ENCODE measurements around the gene SLC35F3.
"Not testable (repeated sequence)": the region's sequence is repeated elsewhere in the genome, so short reads cannot be mapped to it uniquely, and the experiment has no call there.

SLC35F3 gene

GRCh38 chr1:234246638-234247116 lies 342.2 kb downstream of the SLC35F3 start:
- DNase-seq (ENCODE audit: low read depth in 3 of 3, low spot score in 1 of 3), result no peak

- not testable (repeated sequence) for DNase-seq (ENCODE audit: low read depth in 3 of 3, low spot score in 1 of 3)
Observed at GRCh38 chr1:234247746-234248145, 343.3 kb downstream of the SLC35F3 start.

- no peak for DNase-seq (ENCODE audit: low read depth in 3 of 3, low spot score in 1 of 3)
Observed at GRCh38 chr1:234250747-234251146, 346.3 kb downstream of the SLC35F3 start.

DNA sequence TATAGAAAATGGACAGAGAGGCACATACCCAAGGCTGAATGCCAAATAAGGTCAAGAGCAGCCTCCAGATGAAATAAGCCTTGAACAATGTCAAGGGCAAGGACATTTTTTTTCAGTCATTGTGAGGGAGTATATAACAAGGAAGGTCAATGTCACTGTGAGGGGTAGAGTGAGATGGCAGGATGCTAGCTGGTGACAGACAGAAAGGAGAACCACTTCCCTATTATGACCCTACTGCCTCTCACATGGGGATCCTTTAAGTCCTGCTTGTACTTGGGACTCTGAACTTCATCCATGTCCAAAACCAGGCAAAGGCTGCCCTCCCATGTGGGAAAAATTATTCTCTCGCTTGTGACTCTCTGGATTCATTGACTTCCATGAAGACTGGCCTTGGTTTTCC lies 349.3 kb downstream of the SLC35F3 start:
- no peak for DNase-seq (ENCODE audit: low read depth in 3 of 3, low spot score in 1 of 3)

DNA sequence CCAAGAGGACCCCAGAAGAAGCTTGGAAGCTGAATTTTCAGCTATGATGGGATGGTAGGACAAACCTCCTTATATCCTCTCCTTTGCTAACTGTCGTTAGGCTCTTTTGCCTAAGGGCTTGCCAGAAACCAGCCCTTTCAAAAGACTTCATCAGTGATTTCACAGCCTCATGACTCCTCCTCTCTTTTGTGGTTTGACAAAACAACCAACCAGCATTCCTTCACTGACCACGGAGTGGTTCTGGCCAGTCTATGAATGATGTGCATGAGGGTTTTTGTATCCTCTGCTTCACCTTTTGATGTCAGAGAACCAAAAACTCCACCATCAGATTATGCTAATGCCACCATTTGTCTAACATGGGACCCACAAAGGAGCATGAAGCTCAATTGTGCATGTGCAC lies 351.9 kb downstream of the SLC35F3 start:
- DNase-seq (ENCODE audit: low read depth in 3 of 3, low spot score in 1 of 3), result no peak

- DNase-seq (ENCODE audit: low read depth in 3 of 3, low spot score in 1 of 3), result no peak
Observed at GRCh38 chr1:234258071-234258470, 353.6 kb downstream of the SLC35F3 start.

DNA sequence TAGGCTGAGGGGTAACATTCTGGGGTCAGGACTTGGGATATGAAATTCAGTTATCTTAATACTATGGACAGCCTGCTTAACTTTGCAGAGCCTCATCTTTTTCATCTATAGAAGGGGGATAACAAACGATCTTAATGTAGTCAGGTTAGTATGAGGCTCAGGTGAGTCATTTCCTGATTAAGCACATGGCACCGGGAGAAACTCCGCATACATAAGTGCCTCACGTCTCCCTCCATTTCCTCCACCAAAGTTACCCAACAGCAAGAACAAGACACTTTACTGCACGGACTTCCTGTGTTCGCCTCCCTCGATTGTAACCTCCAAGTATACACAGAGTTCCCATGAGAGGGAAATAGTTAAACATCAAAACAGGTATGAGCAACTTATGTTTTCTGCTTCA lies 356.1 kb downstream of the SLC35F3 start:
- no peak for DNase-seq (ENCODE audit: low read depth in 3 of 3, low spot score in 1 of 3)

- DNase-seq (ENCODE audit: low read depth in 3 of 3, low spot score in 1 of 3), result no peak
Observed at GRCh38 chr1:234261545-234261944, 357.1 kb downstream of the SLC35F3 start.

- no peak for DNase-seq (ENCODE audit: low read depth in 3 of 3, low spot score in 1 of 3)
Observed at GRCh38 chr1:234262007-234262753, 357.7 kb downstream of the SLC35F3 start.

DNA sequence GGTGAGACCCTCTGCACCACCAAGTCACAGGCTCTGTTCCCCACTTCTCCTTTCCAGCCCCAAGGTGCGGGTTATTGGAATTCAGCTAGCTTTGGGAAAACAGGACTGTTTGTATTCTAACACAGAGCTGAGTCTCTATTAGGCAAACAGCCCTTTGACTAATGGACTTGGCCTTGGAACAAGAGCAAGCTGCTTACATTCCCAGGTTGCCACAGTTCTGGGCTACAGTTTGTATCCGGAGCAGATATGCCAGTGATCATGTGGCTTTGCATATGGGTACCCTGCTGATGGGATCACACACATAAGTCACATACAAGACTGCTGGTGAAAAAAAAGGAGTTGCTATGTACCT lies 358.3 kb downstream of the SLC35F3 start:
- no peak for DNase-seq (ENCODE audit: low read depth in 3 of 3, low spot score in 1 of 3)

DNA sequence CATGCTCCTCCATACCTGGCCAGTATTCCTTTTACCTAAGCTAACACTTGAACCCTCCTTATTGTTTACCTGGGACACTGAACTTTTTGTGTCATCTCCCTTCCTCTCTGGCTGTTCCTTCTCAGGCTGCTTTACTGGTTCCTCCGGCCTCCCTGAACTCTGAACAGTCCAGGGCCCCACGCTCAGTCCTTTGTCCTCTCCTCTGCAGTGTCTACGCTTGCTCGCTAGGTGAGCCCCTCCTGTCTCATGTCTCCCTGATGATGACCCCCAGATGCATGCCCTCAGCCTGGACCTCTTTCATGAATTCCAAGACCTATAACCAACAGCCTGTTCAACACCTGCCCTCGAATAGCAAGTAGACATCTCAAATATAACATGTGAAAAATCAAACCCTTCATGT lies 360.4 kb downstream of the SLC35F3 start:
- no peak for DNase-seq (ENCODE audit: low read depth in 3 of 3, low spot score in 1 of 3)

DNA sequence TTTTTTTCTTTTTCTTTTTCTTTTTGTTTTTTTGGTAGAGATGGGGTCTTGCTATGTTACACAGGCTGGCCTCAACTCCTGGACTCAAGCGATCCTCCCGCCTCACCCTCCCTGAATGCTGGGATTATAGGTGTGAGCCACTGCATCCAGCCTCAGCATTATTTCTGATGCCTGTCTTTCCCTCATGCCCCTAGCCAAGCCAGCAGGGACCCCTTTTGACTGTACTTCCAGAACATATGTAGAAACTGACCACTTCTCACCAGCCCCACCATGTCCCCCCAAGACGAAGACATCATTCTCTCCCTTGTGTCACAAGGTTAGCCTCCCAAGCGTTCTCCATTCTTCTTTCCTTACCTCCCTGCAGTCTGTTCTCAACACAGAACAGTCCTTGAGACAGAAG lies 360.8 kb downstream of the SLC35F3 start:
- no peak for DNase-seq (ENCODE audit: low read depth in 3 of 3, low spot score in 1 of 3)

DNA sequence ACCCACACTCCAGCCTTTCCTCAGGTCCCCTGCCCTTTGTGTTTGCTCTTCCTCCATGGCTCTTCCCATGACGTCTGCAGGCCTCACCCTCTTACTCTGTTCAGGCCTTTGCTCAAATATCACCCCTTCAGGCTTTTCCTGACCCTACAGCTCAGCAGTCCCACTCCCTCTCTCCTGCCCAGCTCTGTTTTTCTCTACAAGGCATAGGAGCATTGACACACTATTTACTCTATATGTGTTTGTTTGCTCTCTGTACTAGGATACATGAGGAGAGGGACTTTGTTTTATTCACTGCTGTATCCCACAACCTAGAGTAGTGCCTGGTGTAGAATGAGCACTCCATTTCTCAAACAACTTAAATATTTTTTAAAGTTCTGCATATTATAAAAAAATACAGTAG lies 361.4 kb downstream of the SLC35F3 start:
- no peak for DNase-seq (ENCODE audit: low read depth in 3 of 3, low spot score in 1 of 3)

DNA sequence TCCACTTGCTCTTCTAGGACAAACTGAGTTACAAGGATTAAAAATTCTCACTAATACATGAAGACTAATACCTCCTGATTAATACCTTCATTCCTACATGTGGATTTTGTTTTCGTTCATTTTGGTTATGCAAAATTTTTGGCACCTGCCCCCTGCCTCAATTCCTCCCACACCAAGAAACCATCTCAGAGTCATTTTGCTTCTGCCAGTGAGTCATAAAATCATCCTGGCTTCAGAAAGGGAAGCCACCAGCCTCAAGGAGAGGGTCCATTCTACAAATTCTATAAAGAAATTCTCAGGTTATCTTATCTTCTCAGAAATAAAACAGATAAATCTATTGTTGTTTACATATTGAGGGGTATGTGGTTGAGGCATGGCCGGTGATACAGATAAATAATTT lies 365.6 kb downstream of the SLC35F3 start:
- DNase-seq (ENCODE audit: low read depth in 3 of 3, low spot score in 1 of 3), result no peak

- DNase-seq (ENCODE audit: low read depth in 3 of 3, low spot score in 1 of 3), result no peak
Observed at GRCh38 chr1:234270581-234271242, 366.2 kb downstream of the SLC35F3 start.

GRCh38 chr1:234271243-234271606 lies 366.7 kb downstream of the SLC35F3 start:
- no peak for DNase-seq (ENCODE audit: low read depth in 3 of 3, low spot score in 1 of 3)

DNA sequence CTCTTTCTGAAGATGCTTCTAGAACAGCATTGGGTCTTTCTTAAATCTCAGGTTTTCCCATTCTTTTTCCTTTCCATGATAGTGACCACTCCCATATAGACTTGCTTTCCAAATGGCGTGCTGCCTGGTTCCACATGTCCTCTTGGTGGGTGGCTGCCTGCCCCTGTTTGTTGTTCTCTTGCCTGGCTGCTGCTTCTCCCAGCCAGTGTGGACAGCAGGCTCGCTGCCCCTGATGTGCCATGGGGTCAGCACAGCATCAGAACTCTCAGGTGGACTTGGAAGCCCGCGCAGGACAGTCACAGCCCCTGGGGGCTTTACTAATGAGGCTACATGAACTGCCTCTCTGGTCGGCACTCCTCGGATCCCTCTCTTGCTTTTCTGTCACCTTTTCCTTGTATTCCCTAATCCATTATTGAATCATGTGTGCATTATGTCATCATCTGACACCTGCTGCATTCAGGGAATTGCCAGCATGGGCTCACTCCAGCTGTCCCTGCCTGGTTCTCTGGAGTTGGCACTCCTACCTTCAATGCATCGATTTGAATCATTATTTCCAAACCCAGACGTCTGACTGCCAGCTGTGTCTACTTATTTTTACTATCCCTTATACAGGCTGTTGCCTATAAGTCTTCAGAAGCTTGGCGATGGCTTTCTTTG lies 368.3 kb downstream of the SLC35F3 start:
- DNase-seq (ENCODE audit: low read depth in 3 of 3, low spot score in 1 of 3), result no peak

DNA sequence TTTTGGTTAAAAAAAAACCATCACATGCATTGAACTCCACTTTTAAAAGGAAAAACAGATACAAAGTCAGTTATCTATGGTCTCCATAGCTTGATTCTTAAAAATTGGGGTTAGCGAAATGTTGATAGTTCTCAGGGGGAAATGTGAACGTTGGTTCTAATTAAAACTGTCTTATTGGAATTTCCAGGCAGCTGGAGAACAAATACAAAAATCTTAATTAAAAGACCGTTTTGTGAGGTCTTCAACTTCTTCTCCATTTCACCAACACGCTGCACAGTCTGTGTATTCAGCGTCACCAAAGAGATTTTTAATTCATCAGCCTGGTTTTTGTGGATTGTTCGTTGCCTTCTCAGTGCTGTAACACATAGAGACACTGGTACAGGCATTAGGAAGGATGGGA lies 369.5 kb downstream of the SLC35F3 start:
- no peak for DNase-seq (ENCODE audit: low read depth in 3 of 3, low spot score in 1 of 3)

DNA sequence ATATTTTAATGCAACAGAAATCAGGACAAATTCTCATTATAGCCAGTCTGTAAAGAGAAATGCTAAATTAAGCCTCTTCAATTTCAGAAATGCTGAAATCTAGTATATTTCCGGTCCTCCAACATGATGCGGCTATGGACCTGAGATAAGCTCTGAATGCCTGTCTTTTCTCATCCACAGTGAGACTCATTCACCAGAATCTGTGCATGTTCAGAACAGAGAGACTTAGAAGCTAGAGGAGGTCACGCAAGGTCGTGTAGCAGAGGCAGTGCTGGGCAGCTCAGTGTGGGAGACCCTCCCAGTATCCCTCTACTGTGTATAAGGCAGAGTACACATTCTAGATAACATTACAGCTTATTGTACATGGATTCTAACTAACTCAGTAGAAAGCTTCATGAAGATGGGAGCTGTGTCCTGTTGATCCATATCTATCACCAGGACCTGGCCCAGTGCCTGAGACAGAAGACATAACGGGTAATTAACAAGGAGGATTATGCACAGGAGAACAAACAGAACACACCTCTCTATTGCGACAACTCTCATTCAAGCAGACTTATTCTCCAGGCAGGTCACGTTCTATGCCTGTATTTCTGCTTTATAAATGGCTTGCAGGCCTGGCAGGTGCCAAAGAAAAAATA lies 371.8 kb downstream of the SLC35F3 start:
- no peak for DNase-seq (ENCODE audit: low read depth in 3 of 3, low spot score in 1 of 3)

GRCh38 chr1:234277161-234277868 lies 372.8 kb downstream of the SLC35F3 start:
- DNase-seq (ENCODE audit: low read depth in 3 of 3, low spot score in 1 of 3), result no peak

DNA sequence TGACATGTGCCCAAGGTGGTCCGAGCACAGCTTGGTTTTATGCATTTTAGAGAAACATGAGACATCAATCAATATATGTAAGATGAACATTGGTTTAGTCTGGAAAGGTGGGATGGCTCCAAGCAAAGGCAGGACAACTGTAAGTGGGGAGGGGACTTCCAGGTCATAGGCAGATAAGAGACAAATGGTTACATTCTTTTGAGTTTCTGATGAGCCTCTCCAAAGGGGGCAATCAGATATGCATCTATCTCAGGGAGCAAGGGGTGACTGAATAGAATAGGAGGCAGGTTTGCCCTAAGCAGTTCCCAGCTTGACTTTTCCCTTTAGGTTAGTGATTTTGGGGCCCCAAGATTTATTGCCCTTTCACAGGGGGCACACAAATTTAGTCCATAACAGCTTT lies 374.5 kb downstream of the SLC35F3 start:
- no peak for DNase-seq (ENCODE audit: low read depth in 3 of 3, low spot score in 1 of 3)
